ENCODE measurements around the gene OSBP.

Gene OSBP

DNA sequence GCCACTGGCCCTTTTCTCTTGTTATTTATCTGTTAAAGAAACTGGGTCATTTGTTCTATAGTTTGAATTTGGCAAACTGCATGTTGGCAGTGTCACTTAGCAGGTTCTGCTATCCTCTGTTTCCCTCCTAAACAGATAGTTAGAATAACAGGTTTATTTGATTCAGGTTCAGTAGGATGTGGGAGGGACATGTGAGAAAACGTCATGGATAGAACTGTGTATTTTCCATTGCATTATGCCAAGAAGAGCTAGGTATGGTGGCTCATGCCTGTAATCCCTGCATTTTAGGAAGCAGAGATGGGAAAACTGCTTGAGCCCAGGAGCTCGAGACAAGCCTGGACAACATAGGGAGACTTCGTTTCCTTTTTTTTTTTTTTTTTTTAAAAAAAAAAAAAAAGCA, 29.0 kb upstream of the OSBP start:
- peaks cover 91% of the 10 kb centered on the region for H3K36me3 ChIP-seq (ENCODE audit: insufficient read depth, low read length)
- no peak for TF ChIP-seq EZH2 (IDR thresholded peaks at IDR 0.05; ENCODE audit: borderline replicate concordance, low read depth, low read length, severe bottlenecking)
- TF ChIP-seq, protein P1, sequence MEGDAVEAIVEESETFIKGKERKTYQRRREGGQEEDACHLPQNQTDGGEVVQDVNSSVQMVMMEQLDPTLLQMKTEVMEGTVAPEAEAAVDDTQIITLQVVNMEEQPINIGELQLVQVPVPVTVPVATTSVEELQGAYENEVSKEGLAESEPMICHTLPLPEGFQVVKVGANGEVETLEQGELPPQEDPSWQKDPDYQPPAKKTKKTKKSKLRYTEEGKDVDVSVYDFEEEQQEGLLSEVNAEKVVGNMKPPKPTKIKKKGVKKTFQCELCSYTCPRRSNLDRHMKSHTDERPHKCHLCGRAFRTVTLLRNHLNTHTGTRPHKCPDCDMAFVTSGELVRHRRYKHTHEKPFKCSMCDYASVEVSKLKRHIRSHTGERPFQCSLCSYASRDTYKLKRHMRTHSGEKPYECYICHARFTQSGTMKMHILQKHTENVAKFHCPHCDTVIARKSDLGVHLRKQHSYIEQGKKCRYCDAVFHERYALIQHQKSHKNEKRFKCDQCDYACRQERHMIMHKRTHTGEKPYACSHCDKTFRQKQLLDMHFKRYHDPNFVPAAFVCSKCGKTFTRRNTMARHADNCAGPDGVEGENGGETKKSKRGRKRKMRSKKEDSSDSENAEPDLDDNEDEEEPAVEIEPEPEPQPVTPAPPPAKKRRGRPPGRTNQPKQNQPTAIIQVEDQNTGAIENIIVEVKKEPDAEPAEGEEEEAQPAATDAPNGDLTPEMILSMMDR (IDR thresholded peaks at IDR 0.05; ENCODE audit: borderline replicate concordance, extremely low read depth, low read length, poor library complexity, severe bottlenecking) = no peak
- H3K27me3 ChIP-seq (ENCODE audit: insufficient read depth, low read length, poor library complexity) = no peaks in the 10 kb centered on the region
- H3K9me3 ChIP-seq (ENCODE audit: insufficient read depth, low read length, severe bottlenecking) = no peaks in the 10 kb centered on the region
- DNase-seq (no peak), ATAC-seq (ENCODE audit: insufficient read depth, low read depth) (no peak)
- no peaks in the 10 kb centered on the region for H3K4me1 ChIP-seq (ENCODE audit: insufficient read depth, low read length)
- H3K4me3 ChIP-seq (ENCODE audit: low read depth in 1 of 2, low read length in 2 of 2) = no peak overlapping the region
- no peak overlapping the region for H2AFZ ChIP-seq (ENCODE audit: low read depth, low read length)
- no peak overlapping the region for H3K4me2 ChIP-seq (ENCODE audit: insufficient read depth, low read length)
- no peak overlapping the region for H3K27ac ChIP-seq (ENCODE audit: low read length)
- no peak overlapping the region for H3K9ac ChIP-seq (ENCODE audit: low read depth, low read length)
- H3K79me2 ChIP-seq (ENCODE audit: insufficient read depth, low read length) = no peaks in the 10 kb centered on the region
- H4K20me1 ChIP-seq (ENCODE audit: insufficient read depth, low read length) = no peaks in the 10 kb centered on the region

DNA sequence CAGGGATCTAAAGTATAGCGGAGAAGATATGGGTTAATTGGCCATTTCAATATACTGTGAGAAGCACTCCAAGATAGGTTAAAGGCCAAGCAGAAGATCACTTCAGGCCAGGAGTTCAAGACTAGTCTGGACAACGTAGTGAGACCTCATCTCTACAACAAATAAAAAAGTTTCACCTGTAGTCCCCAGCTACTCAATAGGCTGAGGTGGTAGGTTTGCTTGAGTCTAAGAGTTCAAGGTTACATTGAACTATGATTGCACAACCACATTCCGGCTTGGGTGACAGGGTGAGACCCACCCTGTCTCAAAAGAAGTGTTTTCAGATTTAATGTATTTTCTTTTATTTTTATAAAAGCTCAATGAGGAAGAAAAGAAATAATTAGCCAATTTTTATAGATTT, 27.8 kb upstream of the OSBP start:
- Histone ChIP-seq H3K27me3 (ENCODE audit: insufficient read depth, low read length, poor library complexity) (no peaks in the 10 kb centered on the region), H3K36me3 (ENCODE audit: insufficient read depth, low read length) (peaks cover 91% of the 10 kb centered on the region), H4K20me1 (ENCODE audit: insufficient read depth, low read length) (no peaks in the 10 kb centered on the region), H2AFZ (ENCODE audit: low read depth, low read length) (no peak overlapping the region), H3K4me1 (ENCODE audit: insufficient read depth, low read length) (no peaks in the 10 kb centered on the region), H3K4me3 (ENCODE audit: low read depth in 1 of 2, low read length in 2 of 2) (no peak overlapping the region), H3K27ac (ENCODE audit: low read length) (no peak overlapping the region), H3K9ac (ENCODE audit: low read depth, low read length) (no peak overlapping the region), H3K79me2 (ENCODE audit: insufficient read depth, low read length) (no peaks in the 10 kb centered on the region), H3K9me3 (ENCODE audit: insufficient read depth, low read length, severe bottlenecking) (no peaks in the 10 kb centered on the region), H3K4me2 (ENCODE audit: insufficient read depth, low read length) (no peak overlapping the region)
- no peak for TF ChIP-seq EZH2 (IDR thresholded peaks at IDR 0.05; ENCODE audit: borderline replicate concordance, low read depth, low read length, severe bottlenecking)
- TF ChIP-seq, protein P1 (IDR thresholded peaks at IDR 0.05; ENCODE audit: borderline replicate concordance, extremely low read depth, low read length, poor library complexity, severe bottlenecking) = no peak
- ATAC-seq (ENCODE audit: insufficient read depth, low read depth) = no peak
- no peak for DNase-seq

DNA sequence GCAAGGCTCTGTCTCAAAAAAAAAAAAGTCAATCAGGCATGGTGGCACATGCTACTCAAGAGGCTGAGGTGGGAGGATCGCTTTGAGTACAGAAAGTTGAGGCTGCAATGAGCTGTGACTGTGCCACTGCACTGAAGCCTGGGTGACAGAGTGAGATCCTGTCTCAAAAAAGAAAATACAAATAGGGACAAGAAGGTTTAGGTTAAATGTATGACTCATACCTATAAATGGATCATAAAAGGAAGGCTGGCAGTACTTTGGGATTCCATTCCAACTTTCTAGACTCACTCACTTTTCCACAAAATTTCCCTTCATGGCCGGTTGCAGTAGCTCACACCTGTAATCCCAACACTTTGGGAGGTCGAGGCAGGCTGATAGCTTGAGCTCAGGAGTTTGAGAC, 25.6 kb upstream of the OSBP start:
- Histone ChIP-seq H3K9ac (ENCODE audit: low read depth, low read length) (no peak overlapping the region), H3K79me2 (ENCODE audit: insufficient read depth, low read length) (no peaks in the 10 kb centered on the region), H2AFZ (ENCODE audit: low read depth, low read length) (no peak overlapping the region), H3K27me3 (ENCODE audit: insufficient read depth, low read length, poor library complexity) (no peaks in the 10 kb centered on the region), H3K9me3 (ENCODE audit: insufficient read depth, low read length, severe bottlenecking) (no peaks in the 10 kb centered on the region), H3K4me3 (ENCODE audit: low read depth in 1 of 2, low read length in 2 of 2) (no peak overlapping the region), H3K36me3 (ENCODE audit: insufficient read depth, low read length) (peaks cover 91% of the 10 kb centered on the region), H3K4me2 (ENCODE audit: insufficient read depth, low read length) (no peak overlapping the region), H4K20me1 (ENCODE audit: insufficient read depth, low read length) (peaks cover 3% of the 10 kb centered on the region; the same call in 1 of the 2 replicates), H3K27ac (ENCODE audit: low read length) (no peak overlapping the region), H3K4me1 (ENCODE audit: insufficient read depth, low read length) (no peaks in the 10 kb centered on the region)
- DNase-seq (no peak), ATAC-seq (ENCODE audit: insufficient read depth, low read depth) (no peak)
- TF ChIP-seq EZH2 (IDR thresholded peaks at IDR 0.05; ENCODE audit: borderline replicate concordance, low read depth, low read length, severe bottlenecking) = no peak
- TF ChIP-seq, protein P1 (IDR thresholded peaks at IDR 0.05; ENCODE audit: borderline replicate concordance, extremely low read depth, low read length, poor library complexity, severe bottlenecking) = no peak

DNA sequence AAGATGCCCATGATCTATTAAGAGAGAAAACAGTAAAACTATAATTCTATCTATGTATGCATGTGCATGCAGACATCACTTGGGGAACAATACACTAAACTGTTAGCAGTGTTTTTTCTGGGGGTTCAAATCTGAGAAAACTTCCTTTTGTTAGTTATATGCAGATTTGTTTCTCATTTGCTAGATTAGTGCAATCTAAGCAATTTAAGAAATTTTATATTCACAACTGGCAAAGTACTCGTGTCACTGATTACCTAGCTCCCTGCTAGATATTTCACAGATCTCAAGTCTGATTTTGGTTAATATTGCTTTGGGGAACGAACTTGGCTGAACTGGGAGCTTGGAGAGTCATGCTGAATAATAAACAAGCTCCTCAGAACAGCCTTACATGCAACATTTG, 14.9 kb upstream of the OSBP start:
- no peak overlapping the region for H3K27ac ChIP-seq (ENCODE audit: low read length)
- no peaks in the 10 kb centered on the region for H3K79me2 ChIP-seq (ENCODE audit: insufficient read depth, low read length)
- H3K4me1 ChIP-seq (ENCODE audit: insufficient read depth, low read length) = no peaks in the 10 kb centered on the region
- no peaks in the 10 kb centered on the region for H3K27me3 ChIP-seq (ENCODE audit: insufficient read depth, low read length, poor library complexity)
- no peaks in the 10 kb centered on the region for H3K9me3 ChIP-seq (ENCODE audit: insufficient read depth, low read length, severe bottlenecking)
- peaks cover 6% of the 10 kb centered on the region; the same call in 1 of the 2 replicates for H3K36me3 ChIP-seq (ENCODE audit: insufficient read depth, low read length)
- no peak overlapping the region for H3K4me3 ChIP-seq (ENCODE audit: low read depth in 1 of 2, low read length in 2 of 2)
- no peak overlapping the region for H2AFZ ChIP-seq (ENCODE audit: low read depth, low read length)
- no peaks in the 10 kb centered on the region for H4K20me1 ChIP-seq (ENCODE audit: insufficient read depth, low read length)
- TF ChIP-seq, protein P1 (IDR thresholded peaks at IDR 0.05; ENCODE audit: borderline replicate concordance, extremely low read depth, low read length, poor library complexity, severe bottlenecking) = no peak
- TF ChIP-seq EZH2 (IDR thresholded peaks at IDR 0.05; ENCODE audit: borderline replicate concordance, low read depth, low read length, severe bottlenecking) = no peak
- ATAC-seq (ENCODE audit: insufficient read depth, low read depth) (no peak), DNase-seq (no peak)
- H3K9ac ChIP-seq (ENCODE audit: low read depth, low read length) = no peak overlapping the region
- H3K4me2 ChIP-seq (ENCODE audit: insufficient read depth, low read length) = no peak overlapping the region

Measured in DND-41 (cell line).